ACHN (cell line): ENCODE data around the gene CDCA4.

Experiments
- DNase-seq: peaks from one replicate; pipeline ENCODE4 v3.0.0-alpha.2; 2015
- in situ Hi-C: cut with HindIII; loops from 2 replicates; pipeline ENCODE4 v1.10.0; 2017; ENCODE audit warnings: low sequenced_read_pairs, low pct_ligation_motif_present, low pct_unique_long_range_greater_than_20kb

The CDCA4 gene

GRCh38 chr14:104981699-104982541 lies 39.0 kb downstream of the CDCA4 start:
- DNase-seq, result peak; percentile 17
- in situ Hi-C loops, result no loop called here

GRCh38 chr14:104980611-104981531 lies 40.0 kb downstream of the CDCA4 start:
- in situ Hi-C loops, result no loop called here
- DNase-seq, result no peak

GRCh38 chr14:104979758-104980610 lies 40.9 kb downstream of the CDCA4 start:
- in situ Hi-C loops, result no loop called here
- DNase-seq, result peak; percentile 69

- in situ Hi-C loops, result no loop called here
Measured at GRCh38 chr14:104978746-104979691, 41.9 kb downstream of the CDCA4 start.

GRCh38 chr14:104977681-104978653 lies 42.9 kb downstream of the CDCA4 start, which contains the start of gene AHNAK2:
Gene AHNAK2, minus strand, starts transcription at chr14:104978374. Its CDS starts 137 bp downstream, at chr14:104978237.
- in situ Hi-C loops, result no loop called here
- peak; percentile 87 for DNase-seq

More at GRCh38 chr14:104978746-104979691, 41.9 kb downstream of the CDCA4 start:
- no peak for DNase-seq

- in situ Hi-C loops, result no loop called here
- DNase-seq, result peak; percentile 26
Measured at GRCh38 chr14:104977008-104977680, 43.7 kb downstream of the CDCA4 start.

- peak; percentile 87 for DNase-seq
- in situ Hi-C loops, result no loop called here
Measured at GRCh38 chr14:104976198-104977007, 44.5 kb downstream of the CDCA4 start.

- DNase-seq, result no peak
- in situ Hi-C loops, result no loop called here
Measured at GRCh38 chr14:104975481-104976197, 45.2 kb downstream of the CDCA4 start.

- no peak for DNase-seq
- in situ Hi-C loops, result no loop called here
Measured at GRCh38 chr14:104974665-104975390, 46.1 kb downstream of the CDCA4 start.

- in situ Hi-C loops, result no loop called here
- no peak for DNase-seq
Measured at GRCh38 chr14:104974146-104974541, 46.7 kb downstream of the CDCA4 start.

GRCh38 chr14:104973385-104974145 lies 47.3 kb downstream of the CDCA4 start:
- DNase-seq, result peak; percentile 82
- in situ Hi-C loops, result no loop called here

GRCh38 chr14:104973135-104973384 lies 47.8 kb downstream of the CDCA4 start:
- in situ Hi-C loops, result no loop called here
- peak; percentile 96 for DNase-seq

GRCh38 chr14:104972301-104973134 lies 48.4 kb downstream of the CDCA4 start:
- in situ Hi-C loops, result no loop called here
- DNase-seq, result peak; percentile 60
